ENCODE data around the gene RCSD1. TPM values are rescaled to one million over a fixed set of nuclear protein-coding genes. Genes with fewer than 3 reads are reported as not detected.
A peak's percentile ranks its signal among the peaks of the same experiment; 100 is the strongest.

RCSD1 gene
- total and polyA plus RNA-seq, 2 of the 13 experiments (the other 11 are each of a cell fraction or from before 2014, with no cell fraction given): not detected

DNA sequence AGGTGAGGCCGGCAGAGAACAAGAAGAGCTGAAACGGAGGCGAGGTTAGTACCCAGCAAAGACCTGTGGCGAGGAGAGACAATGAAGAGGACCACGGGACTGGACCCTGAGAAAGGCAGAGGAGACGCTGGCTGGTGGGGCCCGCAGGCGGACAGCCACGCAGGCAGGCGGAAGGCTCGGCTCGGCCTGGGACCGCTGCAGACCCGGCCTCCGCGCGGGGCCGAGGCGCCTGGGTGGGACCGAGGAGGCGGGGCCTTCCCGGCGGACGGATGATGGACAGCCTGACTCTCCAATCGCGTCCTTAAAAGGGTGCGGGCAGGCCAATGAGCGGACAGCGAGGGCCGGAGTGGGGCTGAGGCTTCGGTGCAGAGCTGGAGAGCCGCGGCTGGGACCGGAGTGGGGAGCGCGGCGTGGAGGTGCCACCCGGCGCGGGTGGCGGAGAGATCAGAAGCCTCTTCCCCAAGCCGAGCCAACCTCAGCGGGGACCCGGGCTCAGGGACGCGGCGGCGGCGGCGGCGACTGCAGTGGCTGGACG lies 91.7 kb downstream of the RCSD1 start, which contains the start of gene MPZL1 (continued):
- TF ChIP-seq, protein P1, sequence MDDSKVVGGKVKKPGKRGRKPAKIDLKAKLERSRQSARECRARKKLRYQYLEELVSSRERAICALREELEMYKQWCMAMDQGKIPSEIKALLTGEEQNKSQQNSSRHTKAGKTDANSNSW (CRISPR knock-in tag; IDR thresholded peaks at IDR 0.05; ENCODE audit: borderline replicate concordance): no peak
- TF ChIP-seq RFXANK (CRISPR knock-in tag; IDR thresholded peaks at IDR 0.05): no peak
- TF ChIP-seq ATM (IDR thresholded peaks at IDR 0.05; ENCODE audit: borderline replicate concordance): no peak
- no peak for TF ChIP-seq SUZ12 (IDR thresholded peaks at IDR 0.05; ENCODE audit: low read depth, low read length)
- TF ChIP-seq ETV6 (CRISPR knock-in tag; conservative IDR thresholded peaks at IDR 0.05): 0 out of 2 replicates have a peak, but pooled peaks have one; percentile 58
- no peak for TF ChIP-seq ZNF766 (CRISPR knock-in tag; IDR thresholded peaks at IDR 0.05; ENCODE audit: borderline replicate concordance)
- no peak for TF ChIP-seq ARNT (IDR thresholded peaks at IDR 0.05)
- TF ChIP-seq, protein P2, sequence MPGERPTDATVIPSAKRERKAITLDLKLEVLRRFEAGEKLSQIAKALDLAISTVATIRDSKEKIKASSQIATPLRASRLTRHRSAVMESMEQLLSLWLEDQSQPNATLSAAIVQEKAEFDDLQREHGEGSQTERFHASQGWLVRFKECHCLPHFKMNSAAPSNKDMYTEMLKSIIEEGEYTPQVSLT (CRISPR knock-in tag; IDR thresholded peaks at IDR 0.05; ENCODE audit: borderline replicate concordance, low read depth): no peak
- TF ChIP-seq, protein P3, sequence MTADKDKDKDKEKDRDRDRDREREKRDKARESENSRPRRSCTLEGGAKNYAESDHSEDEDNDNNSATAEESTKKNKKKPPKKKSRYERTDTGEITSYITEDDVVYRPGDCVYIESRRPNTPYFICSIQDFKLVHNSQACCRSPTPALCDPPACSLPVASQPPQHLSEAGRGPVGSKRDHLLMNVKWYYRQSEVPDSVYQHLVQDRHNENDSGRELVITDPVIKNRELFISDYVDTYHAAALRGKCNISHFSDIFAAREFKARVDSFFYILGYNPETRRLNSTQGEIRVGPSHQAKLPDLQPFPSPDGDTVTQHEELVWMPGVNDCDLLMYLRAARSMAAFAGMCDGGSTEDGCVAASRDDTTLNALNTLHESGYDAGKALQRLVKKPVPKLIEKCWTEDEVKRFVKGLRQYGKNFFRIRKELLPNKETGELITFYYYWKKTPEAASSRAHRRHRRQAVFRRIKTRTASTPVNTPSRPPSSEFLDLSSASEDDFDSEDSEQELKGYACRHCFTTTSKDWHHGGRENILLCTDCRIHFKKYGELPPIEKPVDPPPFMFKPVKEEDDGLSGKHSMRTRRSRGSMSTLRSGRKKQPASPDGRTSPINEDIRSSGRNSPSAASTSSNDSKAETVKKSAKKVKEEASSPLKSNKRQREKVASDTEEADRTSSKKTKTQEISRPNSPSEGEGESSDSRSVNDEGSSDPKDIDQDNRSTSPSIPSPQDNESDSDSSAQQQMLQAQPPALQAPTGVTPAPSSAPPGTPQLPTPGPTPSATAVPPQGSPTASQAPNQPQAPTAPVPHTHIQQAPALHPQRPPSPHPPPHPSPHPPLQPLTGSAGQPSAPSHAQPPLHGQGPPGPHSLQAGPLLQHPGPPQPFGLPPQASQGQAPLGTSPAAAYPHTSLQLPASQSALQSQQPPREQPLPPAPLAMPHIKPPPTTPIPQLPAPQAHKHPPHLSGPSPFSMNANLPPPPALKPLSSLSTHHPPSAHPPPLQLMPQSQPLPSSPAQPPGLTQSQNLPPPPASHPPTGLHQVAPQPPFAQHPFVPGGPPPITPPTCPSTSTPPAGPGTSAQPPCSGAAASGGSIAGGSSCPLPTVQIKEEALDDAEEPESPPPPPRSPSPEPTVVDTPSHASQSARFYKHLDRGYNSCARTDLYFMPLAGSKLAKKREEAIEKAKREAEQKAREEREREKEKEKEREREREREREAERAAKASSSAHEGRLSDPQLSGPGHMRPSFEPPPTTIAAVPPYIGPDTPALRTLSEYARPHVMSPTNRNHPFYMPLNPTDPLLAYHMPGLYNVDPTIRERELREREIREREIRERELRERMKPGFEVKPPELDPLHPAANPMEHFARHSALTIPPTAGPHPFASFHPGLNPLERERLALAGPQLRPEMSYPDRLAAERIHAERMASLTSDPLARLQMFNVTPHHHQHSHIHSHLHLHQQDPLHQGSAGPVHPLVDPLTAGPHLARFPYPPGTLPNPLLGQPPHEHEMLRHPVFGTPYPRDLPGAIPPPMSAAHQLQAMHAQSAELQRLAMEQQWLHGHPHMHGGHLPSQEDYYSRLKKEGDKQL (CRISPR knock-in tag; IDR thresholded peaks at IDR 0.05; ENCODE audit: low read depth): no peak
- peak; percentile 48; the same call in 1 of the 2 replicates for TF ChIP-seq ZSCAN9 (CRISPR knock-in tag; IDR thresholded peaks at IDR 0.05; ENCODE audit: borderline replicate concordance)
- TF ChIP-seq ZNF619 (CRISPR knock-in tag; IDR thresholded peaks at IDR 0.05): no peak
- no peak for TF ChIP-seq REL (CRISPR knock-in tag; conservative IDR thresholded peaks at IDR 0.05)
- TF ChIP-seq KLF16 (CRISPR knock-in tag; IDR thresholded peaks at IDR 0.05): no peak
- TF ChIP-seq ZNF367 (CRISPR knock-in tag; IDR thresholded peaks at IDR 0.05; ENCODE audit: borderline replicate concordance): no peak
- TF ChIP-seq, protein P4, sequence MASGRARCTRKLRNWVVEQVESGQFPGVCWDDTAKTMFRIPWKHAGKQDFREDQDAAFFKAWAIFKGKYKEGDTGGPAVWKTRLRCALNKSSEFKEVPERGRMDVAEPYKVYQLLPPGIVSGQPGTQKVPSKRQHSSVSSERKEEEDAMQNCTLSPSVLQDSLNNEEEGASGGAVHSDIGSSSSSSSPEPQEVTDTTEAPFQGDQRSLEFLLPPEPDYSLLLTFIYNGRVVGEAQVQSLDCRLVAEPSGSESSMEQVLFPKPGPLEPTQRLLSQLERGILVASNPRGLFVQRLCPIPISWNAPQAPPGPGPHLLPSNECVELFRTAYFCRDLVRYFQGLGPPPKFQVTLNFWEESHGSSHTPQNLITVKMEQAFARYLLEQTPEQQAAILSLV (CRISPR knock-in tag; IDR thresholded peaks at IDR 0.05; ENCODE audit: borderline replicate concordance): no peak
- no peak for TF ChIP-seq ZNF644 (CRISPR knock-in tag; IDR thresholded peaks at IDR 0.05; ENCODE audit: low read depth)
- TF ChIP-seq, protein P5, sequence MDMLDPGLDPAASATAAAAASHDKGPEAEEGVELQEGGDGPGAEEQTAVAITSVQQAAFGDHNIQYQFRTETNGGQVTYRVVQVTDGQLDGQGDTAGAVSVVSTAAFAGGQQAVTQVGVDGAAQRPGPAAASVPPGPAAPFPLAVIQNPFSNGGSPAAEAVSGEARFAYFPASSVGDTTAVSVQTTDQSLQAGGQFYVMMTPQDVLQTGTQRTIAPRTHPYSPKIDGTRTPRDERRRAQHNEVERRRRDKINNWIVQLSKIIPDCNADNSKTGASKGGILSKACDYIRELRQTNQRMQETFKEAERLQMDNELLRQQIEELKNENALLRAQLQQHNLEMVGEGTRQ (IDR thresholded peaks at IDR 0.05; ENCODE audit: low read depth, low read length): no peak
- TF ChIP-seq, protein P5 (CRISPR knock-in tag; IDR thresholded peaks at IDR 0.05; ENCODE audit: borderline replicate concordance): no peak
- TF ChIP-seq, protein P6, sequence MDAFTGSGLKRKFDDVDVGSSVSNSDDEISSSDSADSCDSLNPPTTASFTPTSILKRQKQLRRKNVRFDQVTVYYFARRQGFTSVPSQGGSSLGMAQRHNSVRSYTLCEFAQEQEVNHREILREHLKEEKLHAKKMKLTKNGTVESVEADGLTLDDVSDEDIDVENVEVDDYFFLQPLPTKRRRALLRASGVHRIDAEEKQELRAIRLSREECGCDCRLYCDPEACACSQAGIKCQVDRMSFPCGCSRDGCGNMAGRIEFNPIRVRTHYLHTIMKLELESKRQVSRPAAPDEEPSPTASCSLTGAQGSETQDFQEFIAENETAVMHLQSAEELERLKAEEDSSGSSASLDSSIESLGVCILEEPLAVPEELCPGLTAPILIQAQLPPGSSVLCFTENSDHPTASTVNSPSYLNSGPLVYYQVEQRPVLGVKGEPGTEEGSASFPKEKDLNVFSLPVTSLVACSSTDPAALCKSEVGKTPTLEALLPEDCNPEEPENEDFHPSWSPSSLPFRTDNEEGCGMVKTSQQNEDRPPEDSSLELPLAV (CRISPR knock-in tag; conservative IDR thresholded peaks at IDR 0.05; ENCODE audit: low read depth): no peak
- peak; percentile 38; the same call in 1 of the 2 replicates for TF ChIP-seq MXD4 (CRISPR knock-in tag; IDR thresholded peaks at IDR 0.05)
